GM12865 (cell line): ENCODE measurements around the gene ATP8A2.

Source experiments
- DNase-seq: peaks from one replicate; pipeline ENCODE4 v3.0.0; 2010; ENCODE audit warnings: low read depth
- H3K4me3 ChIP-seq: 2 replicates; pipeline ENCODE4 v1.5.1; 2011; ENCODE audit warnings: mild to moderate bottlenecking, low read depth, low read length, control low read depth
- TF ChIP-seq, protein P1 (sequence below): IDR thresholded peaks from 2 replicates; pipeline ENCODE4 v1.5.1; 2011; ENCODE audit warnings: low read length, control low read depth, low read depth, inconsistent platforms; ENCODE audit not compliant: insufficient read depth; ENCODE audit errors: missing control alignments

Gene ATP8A2

DNA sequence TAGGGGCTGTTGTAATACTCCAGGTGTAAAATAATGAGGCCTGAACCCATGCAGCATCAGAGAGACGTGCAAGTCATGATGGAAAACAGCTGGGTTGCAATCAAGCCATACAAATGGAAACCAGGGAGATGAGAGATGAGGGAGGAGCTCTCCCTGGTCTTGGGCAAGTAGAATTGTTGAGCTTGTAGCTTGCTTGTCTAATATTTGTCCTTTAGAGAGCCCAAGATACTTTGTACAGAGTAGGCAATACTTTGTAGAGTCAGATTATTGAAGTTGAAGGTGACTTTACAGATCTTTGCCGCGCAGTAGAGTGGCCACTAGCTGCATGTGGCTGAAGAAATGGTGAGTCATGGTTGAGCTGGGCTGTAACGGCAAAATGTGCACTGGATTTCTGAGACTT is 8.3 kb downstream of the ATP8A2 start:
- TF ChIP-seq, protein P1, sequence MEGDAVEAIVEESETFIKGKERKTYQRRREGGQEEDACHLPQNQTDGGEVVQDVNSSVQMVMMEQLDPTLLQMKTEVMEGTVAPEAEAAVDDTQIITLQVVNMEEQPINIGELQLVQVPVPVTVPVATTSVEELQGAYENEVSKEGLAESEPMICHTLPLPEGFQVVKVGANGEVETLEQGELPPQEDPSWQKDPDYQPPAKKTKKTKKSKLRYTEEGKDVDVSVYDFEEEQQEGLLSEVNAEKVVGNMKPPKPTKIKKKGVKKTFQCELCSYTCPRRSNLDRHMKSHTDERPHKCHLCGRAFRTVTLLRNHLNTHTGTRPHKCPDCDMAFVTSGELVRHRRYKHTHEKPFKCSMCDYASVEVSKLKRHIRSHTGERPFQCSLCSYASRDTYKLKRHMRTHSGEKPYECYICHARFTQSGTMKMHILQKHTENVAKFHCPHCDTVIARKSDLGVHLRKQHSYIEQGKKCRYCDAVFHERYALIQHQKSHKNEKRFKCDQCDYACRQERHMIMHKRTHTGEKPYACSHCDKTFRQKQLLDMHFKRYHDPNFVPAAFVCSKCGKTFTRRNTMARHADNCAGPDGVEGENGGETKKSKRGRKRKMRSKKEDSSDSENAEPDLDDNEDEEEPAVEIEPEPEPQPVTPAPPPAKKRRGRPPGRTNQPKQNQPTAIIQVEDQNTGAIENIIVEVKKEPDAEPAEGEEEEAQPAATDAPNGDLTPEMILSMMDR = no peak
- no peak for DNase-seq
- no peak overlapping the region for H3K4me3 ChIP-seq

DNA sequence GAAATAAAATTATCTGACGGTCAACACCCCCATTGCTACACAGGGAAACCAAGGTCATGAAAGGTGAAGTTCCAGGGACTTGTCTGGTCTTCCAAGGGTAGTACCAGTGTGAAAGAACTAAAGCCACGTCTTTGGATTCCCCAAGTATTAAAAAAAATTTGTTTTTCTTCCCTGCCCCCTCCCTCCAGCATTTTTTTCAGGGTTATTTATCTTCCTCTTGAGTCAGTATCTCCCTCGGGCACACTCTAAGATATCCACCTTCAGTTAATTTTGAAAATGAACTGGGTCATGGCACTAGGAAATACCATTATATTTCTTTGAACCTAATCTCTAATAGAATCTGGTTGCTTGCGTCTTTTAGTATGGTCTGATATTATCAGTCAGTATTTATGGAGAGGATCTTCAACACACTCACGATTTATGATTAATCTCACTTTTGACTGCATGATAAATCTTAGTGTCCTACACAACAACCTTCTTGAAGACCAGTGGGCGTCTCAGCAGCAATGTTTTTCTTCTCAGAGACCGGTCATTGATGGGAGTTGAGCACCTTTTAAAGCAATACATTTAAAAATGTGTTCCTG is 9.1 kb downstream of the ATP8A2 start:
- DNase-seq = no peak
- TF ChIP-seq, protein P1 = no peak
- H3K4me3 ChIP-seq = no peak overlapping the region

DNA sequence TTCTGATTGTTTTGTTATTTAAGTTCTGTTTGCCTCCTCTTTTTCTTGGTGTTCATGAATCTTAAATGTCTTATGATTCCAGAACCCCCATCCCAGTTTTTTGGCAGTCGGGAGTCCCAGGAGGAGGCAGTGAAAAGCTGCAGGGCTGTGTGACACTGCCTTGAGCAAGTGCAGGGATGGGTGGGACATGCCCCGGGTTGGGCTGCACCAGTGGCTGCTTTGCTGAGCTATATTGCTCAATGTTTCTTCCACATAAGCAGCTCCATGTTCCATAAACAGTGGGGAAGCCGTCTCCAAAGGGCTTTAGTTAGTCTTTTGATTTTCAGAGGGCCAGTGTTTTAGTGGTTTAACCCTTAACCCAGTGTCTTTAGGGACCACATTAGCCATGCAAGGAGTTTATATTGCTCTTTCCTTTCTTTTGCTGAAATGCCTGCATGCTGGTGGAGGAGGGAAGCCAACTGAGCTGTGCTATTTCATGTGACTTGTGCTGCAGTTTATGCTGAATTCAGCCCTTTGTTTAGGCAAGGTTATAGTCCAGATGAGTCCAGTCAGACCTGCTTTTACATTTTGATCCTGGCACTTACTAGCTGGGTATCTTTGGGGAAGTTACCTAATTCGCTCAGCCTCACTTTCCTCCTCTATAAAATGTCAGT is 13.1 kb downstream of the ATP8A2 start:
- TF ChIP-seq, protein P1 = no peak
- no peak for DNase-seq
- H3K4me3 ChIP-seq = no peak overlapping the region

DNA sequence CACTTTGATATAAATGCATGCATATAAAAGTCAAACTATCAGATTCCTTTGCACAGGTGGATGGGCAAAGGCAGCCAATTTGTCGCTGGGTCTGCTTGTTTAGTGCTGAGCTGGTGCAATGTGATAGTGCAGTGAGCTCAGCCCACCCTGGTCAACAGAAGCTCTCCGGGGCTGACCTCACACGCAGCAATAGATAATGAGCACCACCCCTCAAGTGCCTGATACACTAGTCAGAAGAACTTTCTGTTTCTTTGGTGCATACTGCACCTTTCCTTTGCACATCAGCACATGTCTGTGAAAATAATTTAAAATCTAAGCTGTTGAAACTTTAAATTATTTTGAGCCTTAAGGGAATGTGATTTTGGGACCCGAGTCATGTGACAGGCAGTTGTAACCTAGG is 20.2 kb downstream of the ATP8A2 start:
- DNase-seq = no peak
- TF ChIP-seq, protein P1 = no peak
- no peak overlapping the region for H3K4me3 ChIP-seq

DNA sequence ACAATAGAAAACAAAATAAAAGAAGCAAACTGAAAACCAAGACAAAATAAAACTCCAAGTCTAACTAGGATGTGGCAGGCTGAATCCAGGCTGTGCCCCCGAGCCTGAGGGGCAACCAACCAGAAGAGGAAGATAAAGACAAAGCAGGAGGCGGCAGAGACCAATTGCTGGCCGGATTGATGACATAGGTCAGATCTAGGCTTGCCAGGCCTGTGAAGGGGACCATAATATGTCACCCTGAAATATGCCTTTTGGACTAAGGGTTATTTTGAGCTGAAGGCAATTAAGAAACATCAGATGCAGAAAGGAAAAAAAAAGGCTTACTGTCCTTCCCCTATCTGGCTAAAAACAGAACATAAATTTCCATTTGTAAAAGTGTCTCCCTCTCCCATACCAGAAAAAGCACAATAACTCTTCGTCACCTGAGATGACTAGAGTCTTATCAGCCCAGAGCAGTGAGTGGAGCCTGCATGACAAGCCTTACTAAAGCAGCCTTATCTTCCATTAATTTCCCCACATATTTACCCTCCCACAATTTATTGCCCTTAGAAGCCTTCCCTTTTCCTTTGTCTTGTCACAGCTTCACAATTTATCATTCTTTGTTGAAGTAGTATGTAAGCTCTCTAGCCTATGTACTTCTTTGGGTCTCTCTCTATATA is 22.8 kb downstream of the ATP8A2 start:
- DNase-seq = no peak
- TF ChIP-seq, protein P1 = no peak
- no peak overlapping the region for H3K4me3 ChIP-seq

DNA sequence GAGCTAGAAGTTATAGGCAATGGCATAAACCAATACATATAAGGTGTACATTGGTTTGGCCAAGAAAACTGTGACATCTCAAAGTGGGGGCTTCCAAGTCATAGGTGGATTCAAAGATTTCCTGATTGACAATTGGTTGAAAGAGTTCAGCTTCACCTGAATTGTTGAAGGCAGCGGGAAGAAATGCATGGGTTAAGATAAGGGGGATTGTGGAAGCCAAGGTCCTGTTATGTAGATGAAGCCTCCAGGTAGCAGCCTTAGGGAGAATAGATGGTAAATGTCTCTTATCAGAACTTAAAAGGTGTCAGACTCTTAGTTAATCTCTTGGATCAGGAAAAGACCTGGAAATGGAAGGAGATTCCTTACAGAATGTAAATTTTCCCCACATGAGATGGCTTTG is 26.0 kb downstream of the ATP8A2 start:
- TF ChIP-seq, protein P1 = no peak
- no peak overlapping the region for H3K4me3 ChIP-seq
- no peak for DNase-seq
